HepG2 (cell line): Measurements from ENCODE around the gene FAM110A. TPM values are rescaled to one million over a fixed set of nuclear protein-coding genes. Genes with fewer than 3 reads are reported as not detected.

Source experiments
- BATF2 ChIP-seq: sonication (generic); formaldehyde crosslinking; IDR thresholded peaks from 2 replicates; pipeline ENCODE4 v1.8.0; 2022; ENCODE audit warnings: mild to moderate bottlenecking, missing genetic modification reagents, moderate library complexity
- BHLHE40 ChIP-seq: IDR thresholded peaks from 2 replicates; pipeline ENCODE4 v1.6.1; 2011; ENCODE audit warnings: low read length, improper control_type of control experiment
- BRD4 ChIP-seq: sonication (generic); formaldehyde crosslinking; IDR thresholded peaks from 2 replicates; pipeline ENCODE4 v1.4.0; 2020; ENCODE audit warnings: missing genetic modification reagents
- ELF3 ChIP-seq: IDR thresholded peaks from 2 replicates; pipeline ENCODE4 v1.6.1; 2016; ENCODE audit warnings: missing genetic modification reagents, missing compliant biosample characterization
- MEIS1 ChIP-seq: sonication (generic); formaldehyde crosslinking; IDR thresholded peaks from 2 replicates; pipeline ENCODE4 v1.9.0; 2021; ENCODE audit warnings: mild to moderate bottlenecking, missing genetic modification reagents, moderate library complexity, borderline replicate concordance
- MXD1 ChIP-seq: sonication (generic); formaldehyde crosslinking; IDR thresholded peaks from 2 replicates; pipeline ENCODE4 v1.4.0; 2020; ENCODE audit warnings: mild to moderate bottlenecking, missing genetic modification reagents
- MYNN ChIP-seq: sonication (generic); formaldehyde crosslinking; IDR thresholded peaks from 2 replicates; pipeline ENCODE4 v1.4.0; 2020; ENCODE audit warnings: mild to moderate bottlenecking, low read depth, missing genetic modification reagents
- PRDM4 ChIP-seq: sonication (generic); formaldehyde crosslinking; IDR thresholded peaks from 2 replicates; pipeline ENCODE4 v1.9.0; 2021; ENCODE audit warnings: missing genetic modification reagents, borderline replicate concordance
- RORA ChIP-seq: sonication (generic); formaldehyde crosslinking; IDR thresholded peaks from 2 replicates; pipeline ENCODE4 v1.5.0; 2020; ENCODE audit warnings: mild to moderate bottlenecking, missing genetic modification reagents, moderate library complexity
- SALL1 ChIP-seq: sonication (generic); formaldehyde crosslinking; IDR thresholded peaks from 2 replicates; pipeline ENCODE4 v1.8.0; 2022; ENCODE audit warnings: mild to moderate bottlenecking, missing genetic modification reagents
- SOX13 ChIP-seq, 3 experiments: fragments of 450-650 bp in 1 of 3; sonication (generic) in 1 of 3; formaldehyde crosslinking in 1 of 3; IDR thresholded peaks in 2 of 3; conservative IDR thresholded peaks in 1 of 3; 2 replicates each; pipeline versions ENCODE4 v1.5.0 to v1.6.1; 2016 to 2020; ENCODE audit warnings: antibody characterized with exemption in 1 of 3, mild to moderate bottlenecking in 1 of 3, missing compliant biosample characterization in 1 of 3, missing genetic modification reagents in 1 of 3, moderate library complexity in 1 of 3
- SRSF9 ChIP-seq: fragments of 200-400 bp; formaldehyde crosslinking; IDR thresholded peaks from 2 replicates; pipeline ENCODE4 v1.6.1; 2018; ENCODE audit warnings: borderline replicate concordance, mild to moderate bottlenecking, low read depth, low read length; ENCODE audit not compliant: insufficient read depth, poor library complexity, severe bottlenecking
- TFE3 ChIP-seq: IDR thresholded peaks from 2 replicates; pipeline ENCODE4 v1.6.1; 2016
- ZFX ChIP-seq: sonication (generic); formaldehyde crosslinking; IDR thresholded peaks from 2 replicates; pipeline ENCODE4 v1.4.0; 2020; ENCODE audit warnings: mild to moderate bottlenecking, low read depth, missing genetic modification reagents, moderate library complexity
- ZNF546 ChIP-seq: sonication (generic); formaldehyde crosslinking; conservative IDR thresholded peaks from 2 replicates; pipeline ENCODE4 v1.8.1; 2023; ENCODE audit warnings: mild to moderate bottlenecking, missing genetic modification reagents
- ZNF572 ChIP-seq: sonication (generic); formaldehyde crosslinking; IDR thresholded peaks from 2 replicates; pipeline ENCODE4 v1.5.1; 2020; ENCODE audit warnings: mild to moderate bottlenecking, missing genetic modification reagents
- ZNF589 ChIP-seq: sonication (generic); formaldehyde crosslinking; conservative IDR thresholded peaks from 2 replicates; pipeline ENCODE4 v1.8.0; 2022; ENCODE audit warnings: mild to moderate bottlenecking, moderate library complexity, missing genetic modification reagents
- ZNF710 ChIP-seq: sonication (generic); formaldehyde crosslinking; IDR thresholded peaks from 2 replicates; pipeline ENCODE4 v1.5.0; 2020; ENCODE audit warnings: mild to moderate bottlenecking, missing genetic modification reagents, borderline replicate concordance
- ZNF780A ChIP-seq: sonication (generic); formaldehyde crosslinking; IDR thresholded peaks from 2 replicates; pipeline ENCODE4 v1.8.0; 2022; ENCODE audit warnings: mild to moderate bottlenecking, missing genetic modification reagents, moderate library complexity
- ZNF879 ChIP-seq: sonication (generic); formaldehyde crosslinking; IDR thresholded peaks from 2 replicates; pipeline ENCODE4 v1.8.1; 2023; ENCODE audit warnings: missing genetic modification reagents
- polyA plus RNA-seq, 8 experiments: library from polyadenylated mRNA; depleted of rRNA in 3 of 8; stranded (reverse) in 7 of 8; unstranded in 1 of 8; fragments of >200 nt; fragmentation: Illumina TruSeq in 4 of 8; extraction: Trizol in 4 of 8; gene quantifications; 2 replicates each; pipeline versions ENCODE4 v1.2.1 to v1.2.3, GENCODE V29; 2011 to 2016; ENCODE audit warnings: low read depth in 4 of 8, missing spikeins in 1 of 8, mixed read lengths in 1 of 8; ENCODE audit not compliant: insufficient read depth in 1 of 8
- total RNA-seq, 5 experiments: library from RNA; depleted of rRNA; stranded (reverse); fragments of >200 nt; fragmentation: Illumina TruSeq; extraction: Trizol; gene quantifications; 2 replicates each; pipeline ENCODE4 v1.2.3, GENCODE V29; 2016; ENCODE audit warnings: low read depth in 1 of 5

The FAM110A gene
- total and polyA plus RNA-seq, 2 of the 13 experiments (the other 11 are each of a cell fraction or from before 2014, with no cell fraction given) = 1.9 TPM

- TF ChIP-seq BATF2 (CRISPR knock-in tag) = no peak
- TF ChIP-seq ZNF780A = no peak
- TF ChIP-seq SALL1 (CRISPR knock-in tag) = peak; percentile 10; the same call in 1 of the 2 replicates
- no peak for TF ChIP-seq MYNN (CRISPR knock-in tag)
- no peak for TF ChIP-seq BHLHE40
- peak; percentile 78; the same call in 1 of the 2 replicates for TF ChIP-seq BRD4 (CRISPR knock-in tag)
- no peak for TF ChIP-seq ZNF589 (CRISPR knock-in tag)
- TF ChIP-seq SOX13 (IDR thresholded peaks at IDR 0.05) = no peak
- no peak for TF ChIP-seq SOX13 (CRISPR knock-in tag; conservative IDR thresholded peaks at IDR 0.05 in 1 of 2, IDR thresholded peaks at IDR 0.05 in 1 of 2)
- peak; percentile 60 for TF ChIP-seq ZFX (CRISPR knock-in tag)
- TF ChIP-seq TFE3 (CRISPR knock-in tag) = no peak
- TF ChIP-seq ZNF546 (CRISPR knock-in tag) = 0 out of 2 replicates have a peak, but pooled peaks have one; percentile 38
- TF ChIP-seq ELF3 (CRISPR knock-in tag) = peak; percentile 41; the same call in 1 of the 2 replicates
- no peak for TF ChIP-seq PRDM4
- peak; percentile 58; the same call in 1 of the 2 replicates for TF ChIP-seq MXD1 (CRISPR knock-in tag)
- no peak for TF ChIP-seq RORA (CRISPR knock-in tag)
- 0 out of 2 replicates have a peak, but pooled peaks have one; percentile 25 for TF ChIP-seq ZNF879 (CRISPR knock-in tag)
- TF ChIP-seq MEIS1 (CRISPR knock-in tag) = no peak
- 0 out of 2 replicates have a peak, but pooled peaks have one; percentile 52 for TF ChIP-seq ZNF710
- TF ChIP-seq SRSF9 = no peak
- TF ChIP-seq ZNF572 = no peak
These were observed 7.5 kb downstream of the FAM110A start (continued) for GRCh38 chr20:840858-841567.
